Measurements from ENCODE around the gene OR2B6.
"Not testable (repeated sequence)": the region's sequence is repeated elsewhere in the genome, so short reads cannot be mapped to it uniquely, and the experiment has no call there.

The OR2B6 gene

DNA sequence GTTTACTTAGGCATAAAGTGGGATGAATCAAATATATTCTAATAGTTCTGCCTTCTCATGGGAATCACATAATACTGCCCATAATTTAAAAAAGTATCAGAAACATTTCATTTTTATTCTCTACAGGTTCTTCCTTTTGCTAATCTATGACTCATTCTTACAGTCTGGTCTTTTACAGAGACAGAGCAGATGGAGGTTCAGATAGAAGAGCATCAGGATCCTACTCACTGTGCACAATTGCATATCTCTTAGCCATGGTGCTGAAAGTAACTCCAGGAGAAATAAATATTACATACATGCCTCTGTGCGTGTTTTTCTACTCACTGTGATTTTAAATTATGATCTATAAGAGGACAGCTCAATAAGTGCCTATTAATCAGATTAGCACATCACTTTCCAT lies 16.3 kb upstream of the OR2B6 start:
- Histone ChIP-seq H2AFZ (ENCODE audit: low read length) (no peak overlapping the region), H3K9ac (ENCODE audit: low read depth, low read length, poor library complexity, severe bottlenecking) (no peak overlapping the region), H3K9me3 (ENCODE audit: insufficient read depth, low read depth, low read length) (no peaks in the 10 kb centered on the region), H3K36me3 (ENCODE audit: insufficient read depth, low read length) (no peaks in the 10 kb centered on the region), H3K4me3 (ENCODE audit: low read length, poor library complexity, severe bottlenecking) (no peak overlapping the region), H3K27me3 (ENCODE audit: insufficient read depth, low read length, poor library complexity, severe bottlenecking) (no peaks in the 10 kb centered on the region), H3K4me2 (ENCODE audit: low read depth, low read length, poor library complexity, severe bottlenecking) (no peak overlapping the region), H3K4me1 (ENCODE audit: insufficient read depth, low read length, poor library complexity, severe bottlenecking) (no peaks in the 10 kb centered on the region), H3K79me2 (ENCODE audit: insufficient read depth, low read length) (no peaks in the 10 kb centered on the region), H3K9me2 (replicated peaks; ENCODE audit: low read depth, low read length) (no peaks in the 10 kb centered on the region), H3F3A (ENCODE audit: low read depth) (no peaks in the 10 kb centered on the region), H4K20me1 (ENCODE audit: insufficient read depth, low read length, poor library complexity, severe bottlenecking) (no peaks in the 10 kb centered on the region)
- TF ChIP-seq, protein P1, sequence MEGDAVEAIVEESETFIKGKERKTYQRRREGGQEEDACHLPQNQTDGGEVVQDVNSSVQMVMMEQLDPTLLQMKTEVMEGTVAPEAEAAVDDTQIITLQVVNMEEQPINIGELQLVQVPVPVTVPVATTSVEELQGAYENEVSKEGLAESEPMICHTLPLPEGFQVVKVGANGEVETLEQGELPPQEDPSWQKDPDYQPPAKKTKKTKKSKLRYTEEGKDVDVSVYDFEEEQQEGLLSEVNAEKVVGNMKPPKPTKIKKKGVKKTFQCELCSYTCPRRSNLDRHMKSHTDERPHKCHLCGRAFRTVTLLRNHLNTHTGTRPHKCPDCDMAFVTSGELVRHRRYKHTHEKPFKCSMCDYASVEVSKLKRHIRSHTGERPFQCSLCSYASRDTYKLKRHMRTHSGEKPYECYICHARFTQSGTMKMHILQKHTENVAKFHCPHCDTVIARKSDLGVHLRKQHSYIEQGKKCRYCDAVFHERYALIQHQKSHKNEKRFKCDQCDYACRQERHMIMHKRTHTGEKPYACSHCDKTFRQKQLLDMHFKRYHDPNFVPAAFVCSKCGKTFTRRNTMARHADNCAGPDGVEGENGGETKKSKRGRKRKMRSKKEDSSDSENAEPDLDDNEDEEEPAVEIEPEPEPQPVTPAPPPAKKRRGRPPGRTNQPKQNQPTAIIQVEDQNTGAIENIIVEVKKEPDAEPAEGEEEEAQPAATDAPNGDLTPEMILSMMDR (conservative IDR thresholded peaks at IDR 0.05; ENCODE audit: low read length), result no peak
- no peak for TF ChIP-seq EZH2phosphoT487 (IDR thresholded peaks at IDR 0.05; ENCODE audit: borderline replicate concordance)

DNA sequence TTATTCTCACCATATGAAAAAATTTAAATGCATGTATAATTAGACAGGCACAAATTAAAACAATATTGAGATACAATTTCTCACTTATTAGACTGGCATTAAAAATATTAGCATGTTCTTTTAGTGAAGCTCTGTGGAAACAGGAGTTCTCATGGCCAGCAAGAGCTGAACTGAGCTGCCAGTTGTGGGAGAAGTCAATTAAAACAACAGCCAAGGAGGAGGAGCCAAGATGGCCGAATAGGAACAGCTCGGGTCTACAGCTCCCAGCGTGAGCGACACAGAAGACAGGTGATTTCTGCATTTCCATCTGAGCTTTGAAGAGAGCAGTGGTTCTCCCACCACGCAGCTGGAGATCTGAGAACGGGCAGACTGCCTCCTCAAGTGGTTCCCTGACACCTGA lies 14.0 kb upstream of the OR2B6 start:
- not testable (repeated sequence) for H3K79me2 ChIP-seq (ENCODE audit: insufficient read depth, low read length); H3K9ac ChIP-seq (ENCODE audit: low read depth, low read length, poor library complexity, severe bottlenecking); H3K9me3 ChIP-seq (ENCODE audit: insufficient read depth, low read depth, low read length); H4K20me1 ChIP-seq (ENCODE audit: insufficient read depth, low read length, poor library complexity, severe bottlenecking); H3K36me3 ChIP-seq (ENCODE audit: insufficient read depth, low read length); H3F3A ChIP-seq (ENCODE audit: low read depth); H3K9me2 ChIP-seq (replicated peaks; ENCODE audit: low read depth, low read length); H3K27me3 ChIP-seq (ENCODE audit: insufficient read depth, low read length, poor library complexity, severe bottlenecking); H3K4me1 ChIP-seq (ENCODE audit: insufficient read depth, low read length, poor library complexity, severe bottlenecking)
- Histone ChIP-seq H3K4me2 (ENCODE audit: low read depth, low read length, poor library complexity, severe bottlenecking) (peak overlapping the region; percentile 53), H2AFZ (ENCODE audit: low read length) (peak overlapping the region; percentile 46; the same call in 1 of the 2 replicates), H3K4me3 (ENCODE audit: low read length, poor library complexity, severe bottlenecking) (peak overlapping the region; percentile 45)

DNA sequence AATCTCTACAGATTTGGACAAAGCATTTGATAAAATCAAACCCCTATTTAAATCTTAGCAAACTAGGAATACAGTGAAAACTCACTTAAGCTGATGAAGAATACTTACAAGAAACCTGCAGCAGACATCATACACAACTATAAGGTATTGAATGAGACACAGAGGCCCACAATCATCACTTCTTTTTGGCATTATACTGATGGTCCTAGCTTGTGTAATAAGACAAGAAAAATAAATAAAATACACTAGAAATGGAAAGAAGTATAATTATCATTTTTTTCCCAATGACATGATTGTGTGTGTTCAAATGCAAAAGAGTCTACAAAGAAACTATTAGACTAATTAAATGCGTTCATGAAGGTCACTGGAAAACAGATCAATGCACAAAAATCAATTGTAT lies 8.8 kb upstream of the OR2B6 start:
- no peaks in the 10 kb centered on the region for H3F3A ChIP-seq (ENCODE audit: low read depth)
- H3K9ac ChIP-seq (ENCODE audit: low read depth, low read length, poor library complexity, severe bottlenecking), result no peak overlapping the region
- no peak overlapping the region for H2AFZ ChIP-seq (ENCODE audit: low read length)
- H3K4me1 ChIP-seq (ENCODE audit: insufficient read depth, low read length, poor library complexity, severe bottlenecking), result no peaks in the 10 kb centered on the region
- TF ChIP-seq, protein P1 (conservative IDR thresholded peaks at IDR 0.05; ENCODE audit: low read length), result no peak
- TF ChIP-seq EZH2phosphoT487 (IDR thresholded peaks at IDR 0.05; ENCODE audit: borderline replicate concordance), result no peak
- H3K9me3 ChIP-seq (ENCODE audit: insufficient read depth, low read depth, low read length), result no peaks in the 10 kb centered on the region
- no peaks in the 10 kb centered on the region for H3K9me2 ChIP-seq (replicated peaks; ENCODE audit: low read depth, low read length)
- no peak overlapping the region for H3K4me2 ChIP-seq (ENCODE audit: low read depth, low read length, poor library complexity, severe bottlenecking)
- H4K20me1 ChIP-seq (ENCODE audit: insufficient read depth, low read length, poor library complexity, severe bottlenecking), result no peaks in the 10 kb centered on the region
- H3K27me3 ChIP-seq (ENCODE audit: insufficient read depth, low read length, poor library complexity, severe bottlenecking), result no peaks in the 10 kb centered on the region
- H3K36me3 ChIP-seq (ENCODE audit: insufficient read depth, low read length), result no peaks in the 10 kb centered on the region
- H3K79me2 ChIP-seq (ENCODE audit: insufficient read depth, low read length), result no peaks in the 10 kb centered on the region
- H3K4me3 ChIP-seq (ENCODE audit: low read length, poor library complexity, severe bottlenecking), result no peak overlapping the region

DNA sequence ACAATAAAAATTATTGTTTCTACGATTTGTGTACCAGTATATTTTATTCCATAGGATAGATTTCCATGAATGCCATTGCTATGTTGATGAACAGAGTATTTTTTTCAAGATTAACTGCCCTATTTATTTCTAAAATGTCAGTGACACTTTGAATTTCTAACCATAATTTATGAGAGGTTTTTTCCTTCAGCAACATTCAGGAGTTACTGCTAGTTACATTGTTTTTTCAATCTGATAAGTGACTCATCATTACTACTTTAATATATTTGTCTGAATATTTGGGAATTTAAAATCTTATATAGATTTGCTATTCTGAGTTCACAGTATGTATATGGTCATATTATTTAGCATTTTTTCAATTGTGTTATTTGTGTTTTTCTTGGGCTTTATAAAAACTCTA lies 6.0 kb upstream of the OR2B6 start:
- Histone ChIP-seq H3K4me1 (ENCODE audit: insufficient read depth, low read length, poor library complexity, severe bottlenecking) (no peaks in the 10 kb centered on the region), H2AFZ (ENCODE audit: low read length) (no peak overlapping the region), H3K4me3 (ENCODE audit: low read length, poor library complexity, severe bottlenecking) (no peak overlapping the region), H3K9me2 (replicated peaks; ENCODE audit: low read depth, low read length) (no peaks in the 10 kb centered on the region), H3K9me3 (ENCODE audit: insufficient read depth, low read depth, low read length) (no peaks in the 10 kb centered on the region), H3K36me3 (ENCODE audit: insufficient read depth, low read length) (no peaks in the 10 kb centered on the region), H3K27me3 (ENCODE audit: insufficient read depth, low read length, poor library complexity, severe bottlenecking) (no peaks in the 10 kb centered on the region), H3K4me2 (ENCODE audit: low read depth, low read length, poor library complexity, severe bottlenecking) (no peak overlapping the region), H3K79me2 (ENCODE audit: insufficient read depth, low read length) (no peaks in the 10 kb centered on the region), H3F3A (ENCODE audit: low read depth) (no peaks in the 10 kb centered on the region), H4K20me1 (ENCODE audit: insufficient read depth, low read length, poor library complexity, severe bottlenecking) (no peaks in the 10 kb centered on the region), H3K9ac (ENCODE audit: low read depth, low read length, poor library complexity, severe bottlenecking) (no peak overlapping the region)
- no peak for TF ChIP-seq EZH2phosphoT487 (IDR thresholded peaks at IDR 0.05; ENCODE audit: borderline replicate concordance)
- TF ChIP-seq, protein P1 (conservative IDR thresholded peaks at IDR 0.05; ENCODE audit: low read length), result no peak
